GM11168 (cell line): ENCODE measurements around the gene CLCN4.

Experiments
- in situ Hi-C: fragments of 300-500 bp; cut with MboI; formaldehyde crosslinking; loops from one replicate; pipeline ENCODE4 v1.12.0; 2022; ENCODE audit warnings: low sequenced_read_pairs; ENCODE audit not compliant: unreplicated experiment

CLCN4 gene

DNA sequence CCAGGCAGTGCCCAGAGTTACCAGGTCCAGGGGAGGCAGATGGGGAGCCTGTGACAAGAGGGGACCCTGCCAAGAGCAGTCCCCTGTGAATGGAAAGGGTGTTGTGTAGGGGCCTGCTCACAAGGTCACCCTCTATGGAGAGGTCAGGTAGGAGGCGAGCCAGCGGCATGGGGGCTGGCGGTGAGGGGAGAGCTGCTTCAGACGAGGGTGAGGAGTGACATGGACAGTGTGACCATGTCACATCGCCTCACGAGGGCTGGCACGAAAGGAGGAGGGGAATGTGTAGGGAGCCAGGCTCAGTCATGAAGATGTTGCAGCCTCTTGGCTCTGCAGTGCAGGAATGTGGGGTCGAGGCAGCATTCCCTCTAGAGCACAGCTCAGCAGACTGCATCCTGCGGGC lies 29.6 kb downstream of the CLCN4 start:
- in situ Hi-C loops = loop anchor here (10.0 to 25.0 kb wide), 3 partner anchors 428 to 926 kb away; partner anchors contain the start of gene HCCS

DNA sequence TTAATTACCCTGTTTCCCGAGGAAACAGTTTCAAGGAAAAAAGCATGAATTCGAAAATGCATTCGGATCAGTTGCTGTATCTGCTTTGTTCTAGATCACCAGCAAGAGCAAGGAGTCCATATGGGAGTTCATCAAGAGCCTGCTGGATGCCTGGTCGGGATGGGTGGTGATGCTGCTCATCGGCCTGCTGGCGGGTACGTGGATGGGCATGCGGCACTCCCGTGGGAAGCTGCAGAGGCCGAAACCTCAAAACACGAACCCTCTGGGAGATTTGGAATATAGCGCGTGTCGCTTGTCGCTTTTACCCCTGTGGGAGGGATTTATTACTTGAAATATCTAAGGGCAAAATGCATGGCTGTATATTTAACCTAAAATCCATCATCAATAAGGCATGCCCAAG lies 30.6 kb downstream of the CLCN4 start:
- in situ Hi-C loops = loop anchor here (10.0 to 25.0 kb wide), 3 partner anchors 427 to 925 kb away; partner anchors contain the start of gene HCCS

DNA sequence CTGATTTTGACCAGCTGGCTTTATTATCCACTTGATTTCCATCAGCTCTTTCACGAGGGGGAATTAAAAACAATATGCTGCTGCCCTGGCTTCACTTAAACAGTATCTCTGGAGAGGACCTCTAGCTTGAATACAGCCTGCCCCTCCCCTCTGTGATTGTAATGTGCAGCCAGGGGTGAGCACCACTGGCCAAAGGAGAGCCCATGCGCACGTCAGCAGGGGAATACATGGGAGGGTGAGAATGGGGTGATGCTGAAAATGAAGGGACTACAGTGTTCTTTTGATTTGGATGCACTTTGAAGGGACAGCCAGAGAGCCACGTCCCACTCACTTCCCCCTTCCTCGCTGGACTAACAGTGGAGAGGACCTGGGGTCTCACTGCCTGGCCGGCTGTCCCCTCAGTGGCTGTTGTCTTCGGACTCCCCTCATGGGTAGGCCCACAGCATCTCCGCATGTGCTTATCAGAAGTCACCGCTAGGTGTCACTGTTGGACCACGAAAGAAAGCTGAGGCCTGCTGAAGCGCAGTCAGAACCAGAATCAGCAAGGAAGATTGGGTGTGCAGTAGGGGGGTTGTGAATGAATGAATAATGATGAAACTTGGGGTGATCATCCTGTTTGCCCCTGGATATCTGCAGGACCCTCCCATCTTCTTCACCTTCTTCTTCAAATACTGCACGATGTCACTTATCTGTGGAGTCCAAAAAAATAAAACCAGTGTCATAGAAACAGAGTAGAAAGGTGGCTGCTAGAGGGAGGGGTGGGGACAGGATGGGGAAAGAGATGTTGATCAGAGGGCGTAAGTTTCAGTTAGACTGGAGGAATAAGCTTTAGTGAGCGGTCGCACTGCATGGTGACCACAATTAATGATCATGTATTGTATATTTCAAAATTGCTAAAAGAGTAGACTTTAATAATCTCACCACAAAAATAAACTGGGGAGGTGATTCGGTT lies 32.8 kb downstream of the CLCN4 start:
- in situ Hi-C loops = loop anchor here (10.0 to 25.0 kb wide), 3 partner anchors 425 to 923 kb away; partner anchors contain the start of gene HCCS

DNA sequence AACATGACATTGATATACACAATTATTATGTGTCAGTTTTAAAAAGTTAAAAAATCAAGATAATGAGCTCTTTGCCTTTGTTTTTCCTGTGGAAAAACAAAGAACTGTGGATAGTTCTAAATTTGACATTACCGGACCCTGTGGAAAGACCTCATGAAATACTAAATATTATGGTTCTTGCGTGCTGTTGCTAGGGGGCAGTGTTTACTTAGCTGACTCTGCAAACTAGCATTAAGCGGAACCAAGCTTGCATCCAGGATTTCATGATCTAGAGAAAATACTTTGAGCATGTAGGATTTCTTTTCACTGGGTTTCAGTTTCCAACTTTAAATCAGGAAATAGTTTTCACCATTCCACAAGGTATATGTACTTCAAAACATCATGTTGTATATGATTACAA lies 33.6 kb downstream of the CLCN4 start:
- in situ Hi-C loops = loop anchor here (25.0 kb wide), 2 partner anchors 547 to 922 kb away; partner anchors contain the start of gene HCCS

DNA sequence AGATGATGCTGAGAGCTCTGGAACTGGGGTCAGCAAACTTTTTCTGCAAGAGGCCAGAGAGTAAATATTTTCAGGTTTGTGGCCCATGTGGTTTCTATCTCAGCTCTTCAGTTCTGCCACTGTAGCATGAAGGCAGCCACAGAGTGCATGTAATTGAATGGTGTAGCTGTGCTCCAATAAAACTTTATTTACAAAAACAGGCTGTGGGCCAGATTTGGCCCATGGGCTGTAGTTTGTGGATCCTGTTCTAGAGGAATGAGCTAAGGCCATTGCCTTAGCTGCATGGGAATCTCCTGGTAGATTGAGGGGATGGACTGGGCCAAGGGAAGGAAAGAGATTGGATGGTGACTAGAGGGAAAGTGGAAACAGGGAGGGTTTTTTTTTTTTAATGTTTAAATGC lies 36.8 kb downstream of the CLCN4 start:
- in situ Hi-C loops = loop anchor here (25.0 kb wide), 2 partner anchors 544 to 919 kb away; partner anchors contain the start of gene HCCS

DNA sequence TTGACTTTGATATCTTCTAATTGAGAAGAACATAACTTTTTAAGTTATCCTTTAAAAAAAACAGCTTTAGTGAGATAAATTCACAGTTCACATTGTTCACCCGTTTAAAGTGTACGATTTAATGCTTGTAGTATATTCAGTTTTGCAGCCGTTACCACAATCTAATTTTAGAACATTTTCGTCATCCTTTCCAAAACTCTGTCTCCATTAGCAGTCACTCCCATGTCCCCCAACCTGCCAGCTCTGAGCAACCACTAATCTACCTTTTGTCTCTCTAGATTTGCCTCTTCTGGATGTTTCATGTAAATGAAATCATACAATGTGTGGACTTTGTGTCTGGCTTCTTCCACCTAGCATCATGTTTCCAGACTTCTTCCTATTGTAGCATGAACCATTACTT lies 38.6 kb downstream of the CLCN4 start:
- in situ Hi-C loops = loop anchor here (25.0 kb wide), 2 partner anchors 542 to 917 kb away; partner anchors contain the start of gene HCCS

DNA sequence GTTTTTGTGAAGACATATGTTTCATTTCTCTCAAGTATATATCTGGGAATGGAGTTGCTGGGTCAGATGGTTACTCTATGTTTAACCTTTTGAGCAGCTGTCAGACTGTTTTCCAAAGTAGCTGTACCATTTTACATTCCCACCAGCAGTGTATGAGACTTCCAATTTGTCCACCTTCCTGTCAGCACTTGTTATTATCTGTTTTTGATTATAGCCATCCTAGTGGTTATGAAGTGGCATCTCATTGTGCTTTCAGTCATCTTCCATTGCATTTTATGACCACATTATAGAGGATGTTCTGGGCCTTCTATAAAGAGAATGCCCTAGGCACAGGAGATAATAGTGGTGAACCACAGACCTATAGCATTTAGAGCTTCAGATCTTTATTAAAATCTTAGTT lies 39.2 kb downstream of the CLCN4 start:
- in situ Hi-C loops = loop anchor here (25.0 kb wide), 2 partner anchors 541 to 916 kb away; partner anchors contain the start of gene HCCS

DNA sequence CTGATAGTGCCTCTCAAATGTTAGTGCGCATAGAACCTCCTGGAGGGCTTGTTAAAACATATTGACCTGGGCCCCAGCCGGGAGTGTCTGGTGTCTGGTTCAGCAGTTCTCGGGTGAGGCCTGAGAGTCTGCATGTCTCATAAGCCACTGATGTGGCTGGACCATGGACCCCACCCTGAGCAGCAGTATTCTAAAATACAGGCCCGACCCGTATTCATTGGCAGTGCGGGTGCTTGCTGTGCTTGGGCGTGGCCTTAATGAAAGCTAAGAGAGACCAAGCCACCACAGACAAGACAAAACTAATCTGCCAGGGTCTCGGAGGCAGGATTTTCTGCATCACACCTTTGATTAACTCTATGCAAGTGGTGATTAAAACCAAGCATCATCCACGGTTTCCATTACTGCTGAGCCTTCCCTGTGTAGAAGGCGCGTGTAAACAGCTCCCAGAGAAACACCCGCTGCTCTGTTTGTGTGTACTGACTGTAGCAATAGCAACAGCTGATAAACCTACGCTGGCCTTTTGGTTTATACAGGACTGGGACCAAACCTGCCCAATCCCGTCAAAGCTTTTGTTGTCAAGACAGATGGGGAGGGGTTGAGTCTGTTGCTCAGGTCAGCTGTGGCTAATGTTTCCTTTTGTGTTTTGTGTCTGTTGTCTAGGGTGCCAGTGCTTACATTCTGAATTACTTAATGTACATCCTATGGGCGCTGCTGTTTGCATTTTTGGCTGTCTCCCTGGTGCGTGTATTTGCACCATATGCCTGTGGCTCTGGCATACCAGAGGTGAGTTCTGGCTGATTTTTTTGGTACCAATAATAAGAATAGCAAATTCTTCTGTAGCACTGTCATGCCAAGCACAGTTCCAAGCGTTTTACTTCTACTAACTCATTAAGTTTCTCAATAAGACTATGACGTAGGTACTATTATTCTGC lies 40.8 kb downstream of the CLCN4 start:
- in situ Hi-C loops = loop anchor here (25.0 kb wide), 2 partner anchors 540 to 915 kb away; partner anchors contain the start of gene HCCS

DNA sequence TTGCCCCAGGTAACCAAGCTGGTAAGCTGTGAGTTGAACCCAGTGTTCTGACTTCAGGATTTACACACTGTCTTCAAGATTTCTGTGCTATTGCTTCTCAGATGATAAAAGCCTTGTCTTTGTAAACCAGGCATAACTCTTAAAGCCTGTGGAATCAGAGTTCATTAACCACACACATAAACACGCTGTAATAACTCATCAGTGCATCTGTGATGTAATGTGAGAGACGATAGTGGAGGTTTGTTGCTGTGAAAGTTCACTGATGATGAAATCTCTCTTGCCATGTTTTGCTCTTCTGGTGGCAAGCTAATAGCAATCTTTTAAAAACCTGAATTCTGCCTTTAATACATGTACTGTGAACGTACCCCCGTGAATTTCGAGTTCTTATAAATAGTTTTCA lies 41.5 kb downstream of the CLCN4 start:
- in situ Hi-C loops = loop anchor here (25.0 kb wide), 2 partner anchors 539 to 914 kb away; partner anchors contain the start of gene HCCS

DNA sequence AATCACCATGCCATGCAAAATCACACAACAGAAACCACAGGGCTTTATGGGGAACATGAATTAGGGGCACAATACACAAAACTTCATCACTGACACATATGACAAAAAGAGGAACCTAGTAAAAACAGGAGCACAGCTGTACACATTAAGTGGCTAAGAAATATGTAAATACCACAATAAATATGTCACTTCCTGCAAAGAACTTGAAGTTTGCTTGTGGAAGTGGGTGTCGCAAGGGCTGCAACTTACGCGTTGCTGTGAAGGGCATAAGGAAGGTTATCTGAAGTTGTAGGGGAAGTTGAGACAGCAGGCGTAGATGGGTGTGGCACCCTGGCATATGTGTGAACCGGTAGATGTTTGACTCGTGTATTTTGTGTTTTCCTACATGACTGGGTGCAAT lies 42.4 kb downstream of the CLCN4 start:
- in situ Hi-C loops = loop anchor here (25.0 kb wide), 2 partner anchors 538 to 913 kb away; partner anchors contain the start of gene HCCS

DNA sequence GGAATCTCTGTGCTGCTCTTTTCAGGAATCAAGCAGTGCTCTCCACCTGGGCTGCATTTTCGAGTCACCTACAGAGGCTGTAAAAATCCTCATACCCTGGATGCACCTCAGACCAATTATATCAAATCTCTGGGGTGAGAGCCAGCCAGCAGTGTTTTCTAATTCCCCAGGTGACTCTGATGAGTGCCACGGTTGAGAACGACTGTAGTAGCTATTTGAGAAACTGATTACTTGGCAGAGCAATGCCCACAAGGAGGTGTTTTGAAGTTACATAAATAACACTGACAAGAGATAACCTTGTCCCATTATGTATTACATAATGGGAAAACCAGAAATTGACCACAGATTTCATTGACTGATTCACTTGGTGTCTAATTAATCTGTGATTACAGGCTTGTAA lies 46.8 kb downstream of the CLCN4 start:
- in situ Hi-C loops = no loop called here

DNA sequence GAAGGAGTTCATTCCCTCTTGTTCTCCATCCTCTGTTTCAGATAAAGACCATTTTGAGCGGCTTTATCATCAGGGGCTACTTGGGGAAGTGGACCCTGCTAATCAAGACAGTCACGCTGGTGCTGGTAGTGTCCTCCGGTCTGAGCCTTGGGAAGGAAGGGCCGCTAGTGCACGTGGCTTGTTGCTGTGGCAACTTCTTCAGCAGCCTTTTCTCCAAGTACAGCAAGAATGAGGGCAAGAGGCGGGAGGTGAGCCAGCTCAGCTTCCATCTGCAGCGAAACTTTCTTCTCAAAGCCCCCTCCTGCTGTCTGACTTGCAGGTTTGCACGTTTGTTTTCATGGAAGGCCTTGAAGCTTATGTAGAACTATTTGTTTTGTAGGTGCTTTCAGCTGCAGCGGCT lies 49.5 kb downstream of the CLCN4 start:
- in situ Hi-C loops = no loop called here

DNA sequence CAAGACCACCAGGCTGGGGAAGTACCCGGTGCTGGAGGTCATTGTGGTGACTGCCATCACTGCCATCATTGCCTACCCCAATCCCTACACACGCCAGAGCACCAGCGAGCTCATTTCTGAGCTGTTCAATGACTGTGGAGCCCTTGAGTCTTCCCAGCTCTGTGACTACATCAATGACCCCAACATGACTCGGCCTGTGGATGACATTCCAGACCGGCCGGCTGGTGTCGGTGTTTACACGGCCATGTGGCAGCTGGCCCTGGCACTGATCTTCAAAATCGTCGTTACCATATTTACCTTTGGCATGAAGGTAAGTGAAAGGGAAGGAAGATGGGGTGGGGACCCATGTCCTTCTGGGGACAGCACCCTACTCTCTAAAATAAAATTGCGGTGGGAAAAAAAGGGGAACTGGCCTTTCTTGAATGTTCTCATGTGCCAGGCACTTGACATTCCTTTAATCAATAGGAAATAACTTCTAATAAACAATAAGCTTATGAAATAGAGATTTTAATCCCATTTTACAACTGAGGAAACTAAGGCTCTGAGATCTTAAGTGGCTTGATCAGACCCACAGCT lies 51.6 kb downstream of the CLCN4 start:
- in situ Hi-C loops = no loop called here

DNA sequence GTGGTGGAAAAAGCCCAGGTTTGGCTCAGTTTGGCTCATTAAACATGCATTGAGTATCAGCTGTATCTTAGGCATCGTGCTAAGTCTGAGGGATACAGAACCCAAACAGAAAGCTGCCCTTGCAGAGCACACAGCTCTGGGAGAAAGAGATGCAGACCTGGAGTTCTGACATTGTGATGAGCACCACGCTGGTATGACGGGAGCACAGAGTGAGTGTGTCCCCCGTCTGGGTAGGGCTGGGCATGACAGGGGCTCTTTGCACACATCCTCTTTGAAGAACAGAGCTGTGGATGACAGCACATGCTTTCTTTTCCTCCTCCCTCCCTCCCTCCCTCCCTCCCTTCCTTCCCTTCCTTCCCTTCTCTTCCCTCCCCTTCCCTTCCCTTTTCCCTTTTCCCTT lies 52.2 kb downstream of the CLCN4 start:
- in situ Hi-C loops = no loop called here

DNA sequence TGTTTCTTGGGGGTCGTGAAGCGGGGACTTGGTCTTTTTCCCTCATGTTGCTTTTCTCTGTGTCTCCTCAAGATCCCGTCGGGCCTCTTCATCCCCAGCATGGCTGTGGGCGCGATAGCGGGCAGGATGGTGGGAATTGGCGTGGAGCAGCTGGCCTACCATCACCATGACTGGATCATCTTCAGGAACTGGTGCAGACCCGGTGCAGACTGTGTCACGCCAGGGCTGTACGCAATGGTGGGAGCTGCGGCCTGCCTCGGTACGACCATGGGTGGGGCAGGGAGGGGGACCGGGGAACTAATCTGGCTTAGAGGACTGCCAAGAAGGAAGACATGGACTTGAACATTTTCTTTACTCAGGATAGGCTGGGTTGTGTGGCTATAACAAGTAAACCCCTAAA lies 55.6 kb downstream of the CLCN4 start:
- in situ Hi-C loops = no loop called here

DNA sequence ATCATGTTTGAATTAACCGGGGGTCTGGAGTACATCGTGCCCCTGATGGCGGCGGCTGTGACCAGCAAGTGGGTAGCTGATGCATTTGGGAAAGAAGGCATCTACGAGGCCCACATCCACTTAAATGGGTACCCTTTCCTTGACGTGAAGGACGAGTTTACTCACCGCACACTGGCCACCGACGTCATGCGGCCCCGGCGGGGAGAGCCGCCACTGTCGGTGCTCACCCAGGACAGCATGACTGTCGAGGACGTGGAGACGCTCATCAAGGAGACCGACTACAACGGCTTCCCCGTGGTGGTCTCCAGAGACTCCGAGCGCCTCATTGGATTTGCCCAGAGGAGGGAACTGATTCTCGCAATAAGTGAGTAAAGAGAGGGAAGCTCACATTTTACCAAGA lies 56.9 kb downstream of the CLCN4 start:
- in situ Hi-C loops = no loop called here

DNA sequence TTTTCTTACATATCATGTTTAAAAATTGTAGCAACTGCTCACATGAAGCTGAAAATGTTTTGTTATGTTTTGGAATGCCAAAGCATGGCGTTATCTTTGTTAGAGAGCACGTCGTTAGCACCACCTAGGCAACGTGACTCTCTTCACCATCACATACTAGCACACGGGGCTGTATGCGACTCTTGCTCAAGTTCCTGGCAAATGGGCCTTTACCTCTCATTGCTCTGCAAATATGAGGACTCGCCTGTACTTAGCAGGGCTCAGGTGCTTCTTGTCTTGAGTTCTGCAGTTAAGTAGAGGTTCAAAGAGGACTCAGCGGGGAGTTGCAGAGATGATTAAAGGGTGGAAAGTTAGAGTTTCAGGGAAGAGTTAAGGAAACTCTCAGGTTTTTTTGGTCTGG lies 59.4 kb downstream of the CLCN4 start:
- in situ Hi-C loops = no loop called here

DNA sequence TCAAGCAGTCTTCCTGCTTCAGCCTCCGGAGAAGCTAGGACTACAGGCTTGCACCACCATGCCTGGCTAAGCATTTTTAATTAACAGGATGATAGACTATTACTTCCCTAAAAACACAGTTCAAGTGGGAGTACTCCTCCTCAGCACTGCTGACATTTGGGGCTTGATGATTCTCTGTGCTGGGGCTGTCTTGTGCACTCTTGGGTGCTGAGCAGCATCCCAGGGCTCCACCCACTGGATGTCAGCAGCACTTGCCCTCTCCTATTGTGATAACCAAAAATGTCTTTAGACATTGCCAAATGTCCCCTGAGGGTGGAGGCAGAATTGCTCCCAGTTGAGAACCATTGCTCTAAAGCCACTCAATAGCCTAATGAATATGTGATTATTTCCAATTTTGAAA lies 60.4 kb downstream of the CLCN4 start:
- in situ Hi-C loops = no loop called here

DNA sequence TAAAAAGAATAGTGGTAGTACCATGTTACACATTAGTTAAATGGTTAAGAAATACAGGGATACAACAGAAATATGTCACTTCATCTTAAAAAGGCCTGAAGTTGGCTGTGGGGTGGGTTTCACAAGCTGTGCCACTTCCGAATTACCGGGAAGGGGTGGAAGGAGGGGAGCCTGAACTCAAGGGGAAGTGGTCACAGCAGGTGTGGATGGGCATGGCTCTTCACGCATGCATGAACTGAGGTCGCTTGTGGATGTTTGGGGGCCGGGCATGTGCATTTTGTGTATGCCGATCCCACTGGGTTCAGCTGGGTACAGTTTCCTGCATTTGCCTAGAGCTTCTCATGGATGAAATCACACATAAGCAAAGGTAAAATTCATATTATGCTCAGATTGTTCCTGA lies 64.9 kb downstream of the CLCN4 start:
- in situ Hi-C loops = no loop called here

DNA sequence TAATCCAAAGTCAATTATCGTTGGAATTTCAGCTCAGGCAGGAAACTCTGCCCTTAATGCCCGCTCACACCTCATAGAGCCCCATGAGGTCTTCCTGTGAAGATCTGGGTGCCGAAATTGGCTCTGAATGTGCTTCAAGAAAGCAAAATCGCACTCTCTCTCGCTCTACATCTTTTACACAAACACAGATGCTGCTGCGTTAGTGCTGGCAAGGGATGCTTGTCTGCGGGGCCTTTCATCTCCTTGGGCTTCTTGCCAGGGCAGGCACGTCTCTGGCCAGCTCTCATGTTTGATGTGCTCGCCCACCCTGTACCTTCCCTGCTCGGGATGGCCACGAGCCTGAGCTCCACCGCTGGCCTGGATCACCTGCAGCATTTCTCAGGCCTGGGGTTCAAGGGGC lies 66.5 kb downstream of the CLCN4 start:
- in situ Hi-C loops = no loop called here
